ENCODE results near the gene PLA2G4A.

Gene PLA2G4A

GRCh38 chr1:186923486-186923885 is 94.7 kb downstream of the PLA2G4A start:
- DNase-seq: no peak

- no peak for DNase-seq
These were observed 97.3 kb downstream of the PLA2G4A start for GRCh38 chr1:186925881-186926669.

GRCh38 chr1:186927884-186928283 is 99.1 kb downstream of the PLA2G4A start:
- no peak for DNase-seq

GRCh38 chr1:186930238-186930637 is 101.5 kb downstream of the PLA2G4A start:
- no peak for DNase-seq

GRCh38 chr1:186937016-186937670 is 108.4 kb downstream of the PLA2G4A start:
- DNase-seq: no peak

- DNase-seq: no peak
These were observed 115.3 kb downstream of the PLA2G4A start for GRCh38 chr1:186943891-186944686.

GRCh38 chr1:186945146-186945545 is 116.4 kb downstream of the PLA2G4A start:
- no peak for DNase-seq

GRCh38 chr1:186948535-186948934 is 119.8 kb downstream of the PLA2G4A start:
- no peak for DNase-seq

GRCh38 chr1:186949173-186949572 is 120.4 kb downstream of the PLA2G4A start:
- DNase-seq: no peak

- no peak for DNase-seq
These were observed 121.8 kb downstream of the PLA2G4A start for GRCh38 chr1:186950547-186950946.

- no peak for DNase-seq
These were observed 125.1 kb downstream of the PLA2G4A start for GRCh38 chr1:186953876-186954275.

- no peak for DNase-seq
These were observed 128.6 kb downstream of the PLA2G4A start for GRCh38 chr1:186957314-186957713.

- DNase-seq: no peak
These were observed 129.8 kb downstream of the PLA2G4A start for GRCh38 chr1:186958520-186958919.

- no peak for DNase-seq
These were observed 132.1 kb downstream of the PLA2G4A start for GRCh38 chr1:186960861-186961260.

- DNase-seq: no peak
These were observed 137.1 kb downstream of the PLA2G4A start for GRCh38 chr1:186965847-186966246.

- no peak for DNase-seq
These were observed 137.7 kb downstream of the PLA2G4A start for GRCh38 chr1:186966456-186966855.

- DNase-seq: no peak
These were observed 139.1 kb downstream of the PLA2G4A start for GRCh38 chr1:186967656-186968394.

- DNase-seq: peak; percentile 28
These were observed 146.0 kb downstream of the PLA2G4A start for GRCh38 chr1:186974774-186975181.

- DNase-seq: no peak
These were observed 146.5 kb downstream of the PLA2G4A start for GRCh38 chr1:186975220-186975619.

- DNase-seq: peak; percentile 4
These were observed 148.0 kb downstream of the PLA2G4A start for GRCh38 chr1:186976700-186977099.

- DNase-seq: no peak
These were observed 148.7 kb downstream of the PLA2G4A start for GRCh38 chr1:186977266-186977957.

All from SHP77 treated with DMSO at 0.1 percent for 48 hours (cell line).